ENCODE results near the gene ME3.

ME3 gene

DNA sequence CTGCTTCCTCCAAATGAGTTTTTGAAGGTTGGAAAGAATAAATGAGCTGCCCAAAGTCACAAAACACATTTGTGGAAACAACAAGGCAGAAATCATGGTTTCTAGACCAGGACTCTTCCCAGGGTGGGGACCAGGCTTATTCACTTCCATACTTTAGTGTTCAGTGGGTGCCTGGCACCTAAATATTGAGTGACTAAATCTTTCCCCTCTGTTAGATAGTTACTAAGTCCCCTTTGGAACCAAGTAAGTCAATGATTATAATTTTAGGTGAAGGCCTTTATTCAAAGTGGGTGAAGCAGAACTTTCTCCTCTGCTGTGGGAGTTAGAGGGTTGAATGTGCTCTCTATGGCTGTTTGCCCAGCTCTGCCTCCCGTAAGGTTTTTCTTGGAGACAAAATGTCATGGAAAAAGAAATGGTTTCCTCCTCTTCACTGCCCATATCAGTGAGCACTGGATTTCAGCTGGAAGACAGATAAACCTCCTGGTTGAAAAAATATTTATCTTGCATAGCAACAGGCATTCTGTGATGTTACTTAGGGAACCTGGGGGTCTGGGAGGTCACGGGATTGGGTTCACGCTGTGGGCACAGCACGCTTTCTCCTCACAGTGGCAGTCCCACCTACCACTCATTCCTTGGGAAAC lies 179.9 kb downstream of the ME3 start:
- H3K9ac ChIP-seq (ENCODE audit: low read depth, low read length): no peak overlapping the region
- WGBS: 94% methylated on average over 4 of the region's 4 CpGs
- peaks cover 17% of the 10 kb centered on the region for H3K4me1 ChIP-seq (ENCODE audit: insufficient read depth, low read length)
- H3K27ac ChIP-seq (ENCODE audit: low read depth, low read length): no peak overlapping the region
- no peak overlapping the region for H3K4me3 ChIP-seq (ENCODE audit: low read length)
- H3K27me3 ChIP-seq (ENCODE audit: insufficient read depth, low read length): no peaks in the 10 kb centered on the region
- H3K36me3 ChIP-seq (ENCODE audit: insufficient read depth, low read length): no peaks in the 10 kb centered on the region
- H3K9me3 ChIP-seq (ENCODE audit: insufficient read depth, low read depth, low read length): no peaks in the 10 kb centered on the region

DNA sequence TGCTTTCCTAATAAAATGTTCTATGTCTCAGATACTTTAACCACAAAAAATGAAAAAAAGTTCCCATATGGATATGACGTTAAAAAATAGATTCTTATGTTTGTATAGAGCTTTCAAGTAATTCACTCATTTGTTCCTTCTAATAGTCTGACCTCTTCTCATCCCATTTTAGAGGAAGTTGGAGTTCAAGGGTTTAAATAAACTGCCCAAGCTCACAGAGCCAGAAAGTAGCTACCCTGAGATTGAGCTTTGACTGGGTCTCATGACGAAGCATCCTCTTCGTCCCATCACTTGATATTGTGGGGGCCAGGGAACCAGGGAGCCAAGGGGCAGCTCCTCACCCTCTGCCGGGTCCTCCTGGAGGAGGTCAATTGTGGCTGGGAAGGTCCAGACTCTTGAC lies 181.4 kb downstream of the ME3 start:
- Histone ChIP-seq H3K27me3 (ENCODE audit: insufficient read depth, low read length) (no peaks in the 10 kb centered on the region), H3K4me3 (ENCODE audit: low read length) (no peak overlapping the region), H3K36me3 (ENCODE audit: insufficient read depth, low read length) (no peaks in the 10 kb centered on the region), H3K9ac (ENCODE audit: low read depth, low read length) (no peak overlapping the region), H3K9me3 (ENCODE audit: insufficient read depth, low read depth, low read length) (no peaks in the 10 kb centered on the region), H3K27ac (ENCODE audit: low read depth, low read length) (no peak overlapping the region), H3K4me1 (ENCODE audit: insufficient read depth, low read length) (peaks cover 8% of the 10 kb centered on the region; the same call in 1 of the 2 replicates)
- 95% methylated on average over 3 of the region's 4 CpGs for WGBS

DNA sequence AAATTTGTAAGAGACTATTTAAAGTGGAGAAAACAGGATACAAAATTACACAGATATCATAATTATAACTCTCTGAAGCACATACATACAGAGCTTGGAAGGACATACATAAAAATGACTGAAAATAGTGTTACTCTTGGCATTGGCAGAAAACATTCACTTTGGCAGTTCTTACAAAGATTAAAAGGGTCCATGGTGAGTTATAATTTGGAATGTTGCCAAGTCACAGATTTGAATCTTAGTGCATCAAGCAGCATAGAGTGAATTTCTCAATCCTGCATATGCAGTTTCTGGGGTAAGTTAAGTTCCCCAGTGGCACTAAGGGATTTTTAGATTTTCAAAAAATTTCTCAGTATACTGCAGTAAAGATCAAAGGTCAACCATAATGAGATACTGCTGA lies 181.8 kb downstream of the ME3 start:
- Histone ChIP-seq H3K9ac (ENCODE audit: low read depth, low read length) (no peak overlapping the region), H3K4me3 (ENCODE audit: low read length) (no peak overlapping the region), H3K4me1 (ENCODE audit: insufficient read depth, low read length) (peaks cover 6% of the 10 kb centered on the region; the same call in 1 of the 2 replicates), H3K27me3 (ENCODE audit: insufficient read depth, low read length) (no peaks in the 10 kb centered on the region), H3K27ac (ENCODE audit: low read depth, low read length) (no peak overlapping the region), H3K9me3 (ENCODE audit: insufficient read depth, low read depth, low read length) (no peaks in the 10 kb centered on the region), H3K36me3 (ENCODE audit: insufficient read depth, low read length) (no peaks in the 10 kb centered on the region)

DNA sequence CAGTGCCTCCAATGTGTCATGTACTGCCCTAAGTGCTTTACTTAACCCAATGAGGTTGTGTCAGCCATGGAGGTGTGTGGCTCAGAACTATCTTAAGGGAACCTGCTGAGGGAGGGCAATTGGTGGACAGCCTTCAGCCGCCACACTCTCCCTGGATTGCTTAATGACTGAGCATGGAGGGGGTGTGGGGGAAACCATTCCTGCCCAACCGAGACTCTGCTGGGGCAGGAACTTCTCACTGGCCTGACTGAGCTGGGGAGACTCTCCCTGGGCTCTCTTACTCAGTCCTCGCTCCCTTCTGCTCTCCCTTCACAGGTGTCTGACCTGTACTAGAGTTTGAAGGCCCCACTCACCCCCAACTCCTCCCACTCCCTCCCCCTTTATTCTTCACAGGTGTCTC lies 183.0 kb downstream of the ME3 start:
- H3K9ac ChIP-seq (ENCODE audit: low read depth, low read length): no peak overlapping the region
- whole genome bisulfite sequencing: 98% methylated on average over 3 of the region's 3 CpGs
- H3K27ac ChIP-seq (ENCODE audit: low read depth, low read length): no peak overlapping the region
- H3K4me3 ChIP-seq (ENCODE audit: low read length): no peak overlapping the region
- no peaks in the 10 kb centered on the region for H3K4me1 ChIP-seq (ENCODE audit: insufficient read depth, low read length)
- no peaks in the 10 kb centered on the region for H3K9me3 ChIP-seq (ENCODE audit: insufficient read depth, low read depth, low read length)
- H3K36me3 ChIP-seq (ENCODE audit: insufficient read depth, low read length): no peaks in the 10 kb centered on the region
- no peaks in the 10 kb centered on the region for H3K27me3 ChIP-seq (ENCODE audit: insufficient read depth, low read length)

DNA sequence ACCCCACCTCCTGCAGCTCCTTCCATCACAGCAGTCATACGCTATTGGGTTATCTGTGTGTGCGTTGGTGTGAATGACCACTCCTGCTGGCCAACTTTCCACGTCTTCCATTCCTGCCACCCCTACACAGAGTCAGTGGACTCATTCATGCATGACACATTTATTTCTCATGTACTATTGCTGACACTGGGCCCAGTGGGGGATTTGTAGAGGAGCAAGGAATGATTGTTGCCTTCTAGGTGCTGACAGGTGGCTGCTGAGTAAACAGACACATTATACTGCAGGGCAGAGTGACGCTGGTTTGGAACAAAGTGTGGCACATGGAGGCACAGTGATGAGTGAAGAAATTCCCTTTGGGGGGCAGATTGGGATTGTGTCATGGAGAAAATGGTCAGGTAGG lies 183.9 kb downstream of the ME3 start:
- Histone ChIP-seq H3K27ac (ENCODE audit: low read depth, low read length) (no peak overlapping the region), H3K9ac (ENCODE audit: low read depth, low read length) (no peak overlapping the region), H3K27me3 (ENCODE audit: insufficient read depth, low read length) (no peaks in the 10 kb centered on the region), H3K4me3 (ENCODE audit: low read length) (no peak overlapping the region), H3K36me3 (ENCODE audit: insufficient read depth, low read length) (no peaks in the 10 kb centered on the region), H3K4me1 (ENCODE audit: insufficient read depth, low read length) (no peaks in the 10 kb centered on the region), H3K9me3 (ENCODE audit: insufficient read depth, low read depth, low read length) (no peaks in the 10 kb centered on the region)
- 93% methylated on average over 4 of the region's 4 CpGs for WGBS

DNA sequence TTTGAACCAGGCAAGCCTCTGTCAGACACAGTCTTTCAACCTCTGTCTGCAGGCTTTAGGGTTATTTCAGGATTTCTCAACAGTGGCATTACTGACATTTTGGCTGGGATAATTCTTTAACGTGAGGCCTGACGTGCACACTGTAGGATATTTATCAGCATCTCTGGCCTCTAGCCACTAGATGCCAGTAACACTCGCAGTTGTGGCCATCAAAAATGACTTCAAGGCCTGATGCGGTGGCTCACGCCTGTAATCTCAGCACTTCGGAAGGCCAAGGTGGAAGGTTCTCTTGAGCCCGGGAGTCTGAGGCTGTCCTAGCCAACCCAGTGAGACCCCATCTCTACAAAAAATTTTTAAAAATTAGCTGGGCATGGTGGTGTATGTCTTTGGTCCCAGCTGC lies 184.7 kb downstream of the ME3 start:
- Histone ChIP-seq H3K9me3 (ENCODE audit: insufficient read depth, low read depth, low read length) (no peaks in the 10 kb centered on the region), H3K9ac (ENCODE audit: low read depth, low read length) (no peak overlapping the region), H3K27ac (ENCODE audit: low read depth, low read length) (no peak overlapping the region), H3K4me1 (ENCODE audit: insufficient read depth, low read length) (no peaks in the 10 kb centered on the region), H3K4me3 (ENCODE audit: low read length) (no peak overlapping the region), H3K27me3 (ENCODE audit: insufficient read depth, low read length) (no peaks in the 10 kb centered on the region), H3K36me3 (ENCODE audit: insufficient read depth, low read length) (no peaks in the 10 kb centered on the region)
- 93% methylated on average over 7 of the region's 7 CpGs for WGBS

DNA sequence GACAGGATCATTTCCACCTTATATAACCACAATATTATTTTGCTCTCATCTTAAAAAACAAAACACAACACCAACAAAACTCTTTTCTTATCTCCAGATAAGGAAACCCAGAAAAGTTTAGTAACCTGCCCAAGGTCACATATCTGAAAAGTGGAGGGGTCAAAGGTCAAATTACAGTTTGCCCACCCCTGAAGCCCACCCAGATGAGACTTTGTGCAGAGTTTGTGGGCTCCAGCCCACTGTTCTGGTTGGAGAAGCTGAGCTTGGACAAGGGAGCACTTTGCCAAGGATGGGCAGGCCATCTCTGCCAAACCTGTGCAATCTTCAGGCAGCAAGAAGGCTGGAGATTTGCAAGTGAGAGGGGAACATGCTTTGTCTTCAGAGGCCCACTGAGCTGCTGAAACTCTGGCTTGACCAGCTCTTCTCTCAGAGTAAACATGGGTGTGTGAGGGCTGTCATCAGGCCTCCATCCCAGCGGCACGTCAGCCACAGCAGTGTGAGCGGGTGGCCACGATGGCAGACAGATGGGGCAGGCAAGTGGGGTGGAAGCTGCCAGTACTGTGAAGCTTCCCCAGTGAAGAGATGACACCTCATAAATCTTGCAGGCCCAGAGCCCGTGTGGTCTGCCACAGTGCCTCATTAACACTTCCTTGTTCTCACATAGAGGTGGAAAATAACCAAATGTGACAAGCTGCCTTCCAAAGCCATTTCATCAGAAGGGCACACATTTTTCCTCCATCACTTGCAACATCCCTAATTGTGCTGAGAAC lies 186.0 kb downstream of the ME3 start:
- 91% methylated on average over 5 of the region's 5 CpGs for WGBS
- Histone ChIP-seq H3K27ac (ENCODE audit: low read depth, low read length) (no peak overlapping the region), H3K9ac (ENCODE audit: low read depth, low read length) (no peak overlapping the region)

DNA sequence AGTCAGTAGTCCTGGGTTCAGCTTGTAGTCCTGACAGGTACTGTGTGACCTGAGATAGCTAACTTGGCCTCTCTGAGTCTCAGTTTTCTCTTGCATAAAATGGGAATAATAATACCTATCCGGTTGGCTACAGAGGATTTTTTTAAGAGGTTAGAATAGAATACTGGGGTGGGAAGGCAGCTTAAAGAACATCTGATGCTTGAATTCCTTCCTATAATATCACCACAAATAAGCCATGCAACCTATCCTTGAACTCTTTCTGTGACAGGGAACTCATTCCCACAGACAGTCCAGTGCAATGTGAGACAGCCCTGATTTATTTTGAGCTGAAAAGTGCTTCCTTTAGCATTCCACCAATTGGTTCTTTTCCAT lies 187.6 kb downstream of the ME3 start:
- Histone ChIP-seq H3K36me3 (ENCODE audit: insufficient read depth, low read length) (no peaks in the 10 kb centered on the region), H3K9me3 (ENCODE audit: insufficient read depth, low read depth, low read length) (no peaks in the 10 kb centered on the region), H3K4me1 (ENCODE audit: insufficient read depth, low read length) (no peaks in the 10 kb centered on the region), H3K9ac (ENCODE audit: low read depth, low read length) (no peak overlapping the region), H3K27me3 (ENCODE audit: insufficient read depth, low read length) (no peaks in the 10 kb centered on the region), H3K4me3 (ENCODE audit: low read length) (no peak overlapping the region), H3K27ac (ENCODE audit: low read depth, low read length) (no peak overlapping the region)
- WGBS: no CpG with 5 or more reads among the region's 1 CpG

More for the DNA sequence above, 186.0 kb downstream of the ME3 start:
- Histone ChIP-seq H3K4me3 (ENCODE audit: low read length) (no peak overlapping the region), H3K4me1 (ENCODE audit: insufficient read depth, low read length) (no peaks in the 10 kb centered on the region), H3K36me3 (ENCODE audit: insufficient read depth, low read length) (no peaks in the 10 kb centered on the region), H3K9me3 (ENCODE audit: insufficient read depth, low read depth, low read length) (no peaks in the 10 kb centered on the region), H3K27me3 (ENCODE audit: insufficient read depth, low read length) (no peaks in the 10 kb centered on the region)

DNA sequence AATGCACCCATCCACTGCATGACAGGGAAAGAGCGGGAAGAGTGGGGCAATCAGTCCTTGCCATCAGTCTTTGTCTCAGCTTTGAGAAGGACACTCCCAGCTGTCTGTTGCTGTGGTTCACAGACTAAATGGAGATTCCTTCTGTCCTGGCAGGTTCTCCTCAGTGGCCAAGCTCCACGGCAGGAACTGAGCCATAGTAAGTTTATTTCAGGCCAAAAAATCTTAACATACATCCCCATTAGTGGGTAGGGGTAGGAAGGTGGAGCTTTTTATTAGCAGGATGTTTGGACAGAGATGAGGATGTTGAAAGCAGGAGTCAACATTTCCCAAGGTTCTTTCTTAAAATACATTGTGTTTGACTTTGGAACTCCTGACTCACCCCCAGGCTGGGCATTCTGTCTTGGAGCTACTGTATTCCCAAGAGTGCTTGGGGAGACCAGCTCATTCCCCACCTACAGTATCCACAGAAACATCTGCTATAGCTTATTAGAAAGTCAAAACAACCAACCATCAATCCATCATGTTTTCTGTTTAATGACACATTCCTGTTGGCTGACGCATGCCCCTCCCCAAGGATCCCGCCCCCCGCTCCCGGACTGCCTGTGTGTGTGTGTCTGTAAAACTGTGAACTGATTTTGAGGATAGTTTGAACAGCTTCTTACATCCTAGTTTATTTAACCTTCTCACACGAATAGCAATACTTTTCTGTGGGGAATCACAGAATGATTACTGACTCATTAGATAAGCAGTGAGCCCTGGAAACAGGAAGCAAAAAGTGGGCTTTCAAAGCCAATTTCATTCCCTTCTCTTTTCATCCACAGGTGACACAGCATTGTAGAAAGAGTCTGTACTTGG lies 188.2 kb downstream of the ME3 start:
- Histone ChIP-seq H3K27ac (ENCODE audit: low read depth, low read length) (no peak overlapping the region), H3K4me1 (ENCODE audit: insufficient read depth, low read length) (no peaks in the 10 kb centered on the region), H3K9ac (ENCODE audit: low read depth, low read length) (no peak overlapping the region), H3K27me3 (ENCODE audit: insufficient read depth, low read length) (no peaks in the 10 kb centered on the region), H3K36me3 (ENCODE audit: insufficient read depth, low read length) (no peaks in the 10 kb centered on the region), H3K9me3 (ENCODE audit: insufficient read depth, low read depth, low read length) (no peaks in the 10 kb centered on the region), H3K4me3 (ENCODE audit: low read length) (no peak overlapping the region)
- WGBS: 79% methylated on average over 6 of the region's 7 CpGs

DNA sequence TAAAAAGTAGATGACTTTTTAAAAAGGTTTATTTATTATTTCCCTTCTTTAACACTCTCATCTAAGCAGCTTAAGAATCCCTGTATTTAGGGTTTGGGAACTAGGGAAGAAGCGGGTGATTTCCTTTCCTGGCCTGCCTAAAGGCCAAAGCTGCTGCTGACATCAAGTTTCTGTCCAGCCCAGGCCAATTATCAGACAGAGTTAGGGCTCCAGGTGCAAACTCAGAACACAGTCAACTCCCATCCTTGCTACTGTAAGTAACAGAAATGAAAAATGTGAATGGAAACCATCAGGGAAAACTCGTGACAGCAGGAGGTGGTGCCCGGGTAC lies 188.8 kb downstream of the ME3 start:
- H3K36me3 ChIP-seq (ENCODE audit: insufficient read depth, low read length): no peaks in the 10 kb centered on the region
- no peak overlapping the region for H3K4me3 ChIP-seq (ENCODE audit: low read length)
- H3K4me1 ChIP-seq (ENCODE audit: insufficient read depth, low read length): no peaks in the 10 kb centered on the region
- 69% methylated on average over 3 of the region's 3 CpGs for WGBS
- H3K9ac ChIP-seq (ENCODE audit: low read depth, low read length): no peak overlapping the region
- no peaks in the 10 kb centered on the region for H3K27me3 ChIP-seq (ENCODE audit: insufficient read depth, low read length)
- H3K9me3 ChIP-seq (ENCODE audit: insufficient read depth, low read depth, low read length): no peaks in the 10 kb centered on the region
- no peak overlapping the region for H3K27ac ChIP-seq (ENCODE audit: low read depth, low read length)

DNA sequence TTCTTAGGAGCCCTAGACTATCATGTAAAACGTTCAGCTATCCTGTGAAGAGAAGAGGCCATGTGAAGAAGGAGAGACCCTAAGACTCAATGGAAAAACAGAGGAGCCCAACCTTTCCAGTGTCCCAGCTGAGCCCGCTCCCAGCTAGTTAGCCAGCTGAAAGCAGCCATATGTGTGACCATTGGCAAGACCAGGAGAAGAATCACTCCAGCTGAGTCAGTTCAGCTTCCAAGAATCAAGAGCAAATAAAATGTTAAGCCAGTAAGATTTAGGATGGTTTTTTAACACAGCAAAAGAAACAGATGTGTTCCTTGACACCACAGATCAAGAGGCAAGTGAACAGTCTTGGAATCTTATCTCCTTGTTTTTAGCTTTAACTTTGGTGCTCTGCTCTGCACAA lies 189.7 kb downstream of the ME3 start:
- Histone ChIP-seq H3K9me3 (ENCODE audit: insufficient read depth, low read depth, low read length) (no peaks in the 10 kb centered on the region), H3K27me3 (ENCODE audit: insufficient read depth, low read length) (no peaks in the 10 kb centered on the region), H3K4me3 (ENCODE audit: low read length) (no peak overlapping the region), H3K36me3 (ENCODE audit: insufficient read depth, low read length) (no peaks in the 10 kb centered on the region), H3K9ac (ENCODE audit: low read depth, low read length) (no peak overlapping the region), H3K27ac (ENCODE audit: low read depth, low read length) (no peak overlapping the region), H3K4me1 (ENCODE audit: insufficient read depth, low read length) (peaks cover 7% of the 10 kb centered on the region; the same call in 1 of the 2 replicates)
- 87% methylated on average over 2 of the region's 2 CpGs for WGBS

Data from HUES64 (cell line).